ENCODE data around the gene ZFR.

- TF ChIP-seq REST (IDR thresholded peaks at IDR 0.05) (no peak), RNF2 (IDR thresholded peaks at IDR 0.05; ENCODE audit: borderline replicate concordance, low read depth) (no peak), RAD21 (conservative IDR thresholded peaks at IDR 0.05 in 1 of 2, IDR thresholded peaks at IDR 0.05 in 1 of 2) (no peak), CTCF (IDR thresholded peaks at IDR 0.05) (no peak), USF2 (IDR thresholded peaks at IDR 0.05) (no peak), JUNB (IDR thresholded peaks at IDR 0.05) (no peak), NR3C1 (IDR thresholded peaks at IDR 0.05) (no peak)
These were observed 86.9 kb downstream of the ZFR start for GRCh38 chr5:32357658-32358057.

Measured in A549 (cell line).